GM12878 (cell line): ENCODE data around the gene IFI27L2.

Experiments used
- CHD2 ChIP-seq: IDR thresholded peaks from 2 replicates; pipeline ENCODE4 v1.6.1; 2011; ENCODE audit warnings: low read depth, low read length, improper control_type of control experiment, borderline replicate concordance
- EP300 ChIP-seq, 2 experiments: fragments of 150-350 bp in 1 of 2; IDR thresholded peaks; 2 replicates each; pipeline ENCODE4 v1.6.1; 2011 to 2012; ENCODE audit warnings: low read depth in 2 of 2, low read length in 2 of 2, borderline replicate concordance in 1 of 2, improper control_type of control experiment in 1 of 2, inconsistent platforms in 1 of 2; ENCODE audit not compliant: control insufficient read depth in 1 of 2
- POLR2A ChIP-seq: IDR thresholded peaks from 2 replicates; pipeline ENCODE4 v1.6.1; 2011; ENCODE audit warnings: low read depth, mild to moderate bottlenecking, low read length
- REST ChIP-seq: IDR thresholded peaks from 2 replicates; pipeline ENCODE4 v1.6.1; 2012; ENCODE audit warnings: mild to moderate bottlenecking, low read depth, low read length
- SIN3A ChIP-seq: IDR thresholded peaks from 2 replicates; pipeline ENCODE4 v1.6.1; 2012; ENCODE audit warnings: low read depth, low read length, improper control_type of control experiment
- SPI1 ChIP-seq: IDR thresholded peaks from 2 replicates; pipeline ENCODE4 v1.6.1; 2011; ENCODE audit warnings: low read depth, mild to moderate bottlenecking, low read length, moderate library complexity, borderline replicate concordance; ENCODE audit not compliant: insufficient read depth
- ZNF384 ChIP-seq: IDR thresholded peaks from 2 replicates; pipeline ENCODE4 v1.6.1; 2012; ENCODE audit warnings: low read depth, mild to moderate bottlenecking, low read length, improper control_type of control experiment, borderline replicate concordance
- TF ChIP-seq, protein P1 (sequence below), 3 experiments: IDR thresholded peaks in 2 of 3; conservative IDR thresholded peaks in 1 of 3; 2 replicates each; pipeline ENCODE4 v1.5.1; 2011; ENCODE audit warnings: low read depth in 3 of 3, low read length in 3 of 3, mild to moderate bottlenecking in 3 of 3, control low read depth in 2 of 3, moderate library complexity in 2 of 3, inconsistent platforms in 1 of 3, mixed read lengths in 1 of 3; ENCODE audit not compliant: control insufficient read depth in 2 of 3, insufficient read depth in 1 of 3; ENCODE audit errors: extremely low read depth in 1 of 3
- TF ChIP-seq, protein P2 (sequence below): fragments of 450-650 bp; IDR thresholded peaks from 2 replicates; pipeline ENCODE4 v1.6.1; 2017; ENCODE audit warnings: mild to moderate bottlenecking

DNA sequence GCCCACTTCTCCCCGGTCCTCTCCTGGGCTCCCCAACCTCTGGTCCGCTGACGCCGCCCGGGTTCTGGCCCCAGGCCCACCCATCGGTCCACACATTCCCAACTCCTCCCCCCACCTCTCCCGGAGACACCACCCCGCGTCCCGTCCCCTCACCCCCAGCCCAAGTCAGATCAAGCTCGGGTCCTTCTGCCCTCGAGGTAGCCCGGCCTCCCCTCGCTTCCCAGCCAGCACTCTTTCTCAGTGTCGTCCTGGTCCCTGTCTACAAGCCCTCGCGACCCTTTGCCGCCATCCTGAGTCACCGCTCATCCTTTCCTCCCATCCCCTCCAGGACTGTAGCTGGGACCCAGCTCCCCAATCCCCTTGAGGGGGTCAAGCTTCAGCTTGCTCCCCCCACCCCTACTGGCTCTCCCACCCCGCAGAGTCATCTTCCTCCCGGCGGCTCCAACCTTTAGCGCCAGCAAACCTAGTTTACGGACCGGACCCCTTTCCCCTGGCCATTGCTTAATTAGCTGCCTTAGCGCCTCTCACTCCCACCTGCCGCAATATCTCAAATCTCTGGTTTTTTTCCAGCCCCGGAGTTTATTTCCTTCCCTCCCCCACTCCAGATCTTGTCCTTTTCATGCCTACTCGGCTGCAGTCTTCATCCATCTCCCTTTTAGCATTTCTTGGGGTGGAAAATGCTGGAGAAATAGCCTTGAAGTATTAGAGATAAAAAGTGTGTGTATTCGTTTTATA lies 45.8 kb upstream of the IFI27L2 start:
- TF ChIP-seq, protein P1, sequence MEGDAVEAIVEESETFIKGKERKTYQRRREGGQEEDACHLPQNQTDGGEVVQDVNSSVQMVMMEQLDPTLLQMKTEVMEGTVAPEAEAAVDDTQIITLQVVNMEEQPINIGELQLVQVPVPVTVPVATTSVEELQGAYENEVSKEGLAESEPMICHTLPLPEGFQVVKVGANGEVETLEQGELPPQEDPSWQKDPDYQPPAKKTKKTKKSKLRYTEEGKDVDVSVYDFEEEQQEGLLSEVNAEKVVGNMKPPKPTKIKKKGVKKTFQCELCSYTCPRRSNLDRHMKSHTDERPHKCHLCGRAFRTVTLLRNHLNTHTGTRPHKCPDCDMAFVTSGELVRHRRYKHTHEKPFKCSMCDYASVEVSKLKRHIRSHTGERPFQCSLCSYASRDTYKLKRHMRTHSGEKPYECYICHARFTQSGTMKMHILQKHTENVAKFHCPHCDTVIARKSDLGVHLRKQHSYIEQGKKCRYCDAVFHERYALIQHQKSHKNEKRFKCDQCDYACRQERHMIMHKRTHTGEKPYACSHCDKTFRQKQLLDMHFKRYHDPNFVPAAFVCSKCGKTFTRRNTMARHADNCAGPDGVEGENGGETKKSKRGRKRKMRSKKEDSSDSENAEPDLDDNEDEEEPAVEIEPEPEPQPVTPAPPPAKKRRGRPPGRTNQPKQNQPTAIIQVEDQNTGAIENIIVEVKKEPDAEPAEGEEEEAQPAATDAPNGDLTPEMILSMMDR (IDR thresholded peaks at IDR 0.05 in 2 of 3, conservative IDR thresholded peaks at IDR 0.05 in 1 of 3; ENCODE audit: control insufficient read depth in 2 of 3, extremely low read depth in 1 of 3, insufficient read depth in 1 of 3, low read depth in 3 of 3, low read length in 3 of 3), result no peak
- TF ChIP-seq POLR2A (no peak), CHD2 (no peak), REST (no peak), SIN3A (no peak), SPI1 (no peak), EP300 (IDR thresholded peaks at IDR 0.05; ENCODE audit: borderline replicate concordance in 1 of 2, control insufficient read depth in 1 of 2, low read depth in 2 of 2, low read length in 2 of 2) (no peak), ZNF384 (no peak)
- TF ChIP-seq, protein P2, sequence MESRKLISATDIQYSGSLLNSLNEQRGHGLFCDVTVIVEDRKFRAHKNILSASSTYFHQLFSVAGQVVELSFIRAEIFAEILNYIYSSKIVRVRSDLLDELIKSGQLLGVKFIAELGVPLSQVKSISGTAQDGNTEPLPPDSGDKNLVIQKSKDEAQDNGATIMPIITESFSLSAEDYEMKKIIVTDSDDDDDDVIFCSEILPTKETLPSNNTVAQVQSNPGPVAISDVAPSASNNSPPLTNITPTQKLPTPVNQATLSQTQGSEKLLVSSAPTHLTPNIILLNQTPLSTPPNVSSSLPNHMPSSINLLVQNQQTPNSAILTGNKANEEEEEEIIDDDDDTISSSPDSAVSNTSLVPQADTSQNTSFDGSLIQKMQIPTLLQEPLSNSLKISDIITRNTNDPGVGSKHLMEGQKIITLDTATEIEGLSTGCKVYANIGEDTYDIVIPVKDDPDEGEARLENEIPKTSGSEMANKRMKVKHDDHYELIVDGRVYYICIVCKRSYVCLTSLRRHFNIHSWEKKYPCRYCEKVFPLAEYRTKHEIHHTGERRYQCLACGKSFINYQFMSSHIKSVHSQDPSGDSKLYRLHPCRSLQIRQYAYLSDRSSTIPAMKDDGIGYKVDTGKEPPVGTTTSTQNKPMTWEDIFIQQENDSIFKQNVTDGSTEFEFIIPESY, result no peak
